NCI-H2029 (cell line): ENCODE measurements around the gene PARD6G.
"Not testable (repeated sequence)": the region's sequence is repeated elsewhere in the genome, so short reads cannot be mapped to it uniquely, and the experiment has no call there.

Experiments used
- DNase-seq: peaks from one replicate; lab custom pipeline; 2025; lab: John Stamatoyannopoulos, UW

Gene PARD6G

GRCh38 chr18:80247393-80247841 is at the start of gene PARD6G:
Gene PARD6G, minus strand, starts transcription at chr18:80247514. Its CDS starts 166 bp downstream, at chr18:80247348.
- peak; percentile 14 for DNase-seq

GRCh38 chr18:80262241-80263033 is 15.1 kb upstream of the PARD6G start:
- not testable (repeated sequence) for DNase-seq

- DNase-seq = no peak
These were observed 12.3 kb upstream of the PARD6G start for GRCh38 chr18:80259610-80260009.

GRCh38 chr18:80258640-80259039 is 11.3 kb upstream of the PARD6G start:
- no peak for DNase-seq

DNA sequence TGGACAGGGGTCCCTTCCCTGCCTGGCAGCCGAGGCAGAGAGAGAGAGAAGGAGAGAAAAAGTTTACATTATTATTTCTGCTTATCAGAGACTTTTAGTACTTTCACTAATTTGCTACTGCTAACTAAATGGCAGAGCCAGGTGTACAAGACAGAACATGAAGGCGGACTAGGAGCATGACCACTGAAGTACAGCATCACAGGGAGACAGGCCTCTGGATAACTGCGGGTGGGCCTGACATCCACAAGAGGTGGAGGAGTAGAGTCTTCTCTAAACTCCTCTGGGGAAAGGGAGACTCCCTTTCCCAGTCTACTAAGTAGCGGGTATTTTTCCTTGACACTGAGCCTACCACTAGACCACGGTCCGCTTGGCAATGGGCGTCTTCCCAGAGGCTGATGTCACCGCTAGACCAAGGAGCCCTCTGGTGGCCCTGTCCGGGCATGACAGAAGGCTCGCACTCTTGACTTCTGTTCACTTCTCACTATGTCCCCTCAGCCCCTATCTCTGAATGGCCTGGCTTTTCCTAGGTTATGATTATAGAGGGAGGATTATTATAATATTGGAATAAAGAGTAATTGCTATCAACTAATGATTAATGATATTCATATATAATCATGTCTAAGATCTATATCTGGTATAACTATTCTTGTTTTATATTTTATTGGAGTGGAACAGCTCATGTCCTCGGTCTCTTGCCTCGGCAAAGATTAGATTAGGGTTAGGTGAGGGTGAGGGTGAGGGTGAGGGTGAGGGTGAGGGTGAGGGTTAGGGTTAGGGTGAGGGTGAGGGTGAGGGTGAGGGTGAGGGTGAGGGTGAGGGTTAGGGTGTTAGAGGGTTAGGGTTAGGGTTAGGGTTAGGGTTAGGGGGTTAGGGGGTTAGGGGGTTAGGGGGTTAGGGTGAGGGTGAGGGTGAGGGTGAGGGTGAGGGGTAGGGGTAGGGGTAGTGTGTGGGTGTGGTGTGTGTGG is 10.5 kb upstream of the PARD6G start:
- not testable (repeated sequence) for DNase-seq

- DNase-seq = no peak
These were observed 7.7 kb upstream of the PARD6G start for GRCh38 chr18:80254971-80255500.

- DNase-seq = no peak
These were observed 6.7 kb upstream of the PARD6G start for GRCh38 chr18:80253871-80254492.

- no peak for DNase-seq
These were observed 5.9 kb upstream of the PARD6G start for GRCh38 chr18:80253236-80253635.

GRCh38 chr18:80252136-80252535 is 4.8 kb upstream of the PARD6G start:
- no peak for DNase-seq

- no peak for DNase-seq
These were observed 4.4 kb upstream of the PARD6G start for GRCh38 chr18:80251700-80252099.

DNA sequence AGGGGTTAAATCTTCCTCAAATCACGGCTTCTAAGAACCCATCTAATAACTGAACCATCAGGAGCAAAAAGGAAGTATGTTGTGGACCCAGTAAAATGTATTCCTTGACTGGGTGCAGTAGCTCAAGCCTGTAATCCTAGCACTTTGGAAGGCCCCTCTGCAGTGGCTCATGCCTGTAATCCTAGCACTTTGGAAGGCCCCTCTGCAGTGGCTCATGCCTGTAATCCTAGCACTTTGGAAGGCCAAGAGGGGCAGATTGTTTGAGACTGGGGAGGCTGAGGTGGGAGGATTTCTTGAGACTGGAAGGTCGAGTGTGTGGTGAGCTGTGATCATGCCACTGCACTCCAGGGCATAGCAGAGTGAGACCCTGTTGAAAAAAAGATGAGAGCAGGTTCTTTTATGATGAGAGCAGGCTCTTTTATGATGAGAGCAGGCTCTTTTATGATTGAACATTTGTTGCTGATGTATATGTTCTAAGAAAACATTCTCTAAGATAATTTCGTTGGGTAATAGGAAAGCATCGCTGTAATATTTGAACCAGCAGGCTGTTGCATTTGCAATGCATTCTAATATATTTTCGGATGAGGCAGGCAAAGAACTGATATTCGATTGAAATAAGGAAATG is 3.5 kb upstream of the PARD6G start:
- no peak for DNase-seq

- DNase-seq = peak; percentile 3
These were observed 2.1 kb upstream of the PARD6G start for GRCh38 chr18:80249217-80250093.

DNA sequence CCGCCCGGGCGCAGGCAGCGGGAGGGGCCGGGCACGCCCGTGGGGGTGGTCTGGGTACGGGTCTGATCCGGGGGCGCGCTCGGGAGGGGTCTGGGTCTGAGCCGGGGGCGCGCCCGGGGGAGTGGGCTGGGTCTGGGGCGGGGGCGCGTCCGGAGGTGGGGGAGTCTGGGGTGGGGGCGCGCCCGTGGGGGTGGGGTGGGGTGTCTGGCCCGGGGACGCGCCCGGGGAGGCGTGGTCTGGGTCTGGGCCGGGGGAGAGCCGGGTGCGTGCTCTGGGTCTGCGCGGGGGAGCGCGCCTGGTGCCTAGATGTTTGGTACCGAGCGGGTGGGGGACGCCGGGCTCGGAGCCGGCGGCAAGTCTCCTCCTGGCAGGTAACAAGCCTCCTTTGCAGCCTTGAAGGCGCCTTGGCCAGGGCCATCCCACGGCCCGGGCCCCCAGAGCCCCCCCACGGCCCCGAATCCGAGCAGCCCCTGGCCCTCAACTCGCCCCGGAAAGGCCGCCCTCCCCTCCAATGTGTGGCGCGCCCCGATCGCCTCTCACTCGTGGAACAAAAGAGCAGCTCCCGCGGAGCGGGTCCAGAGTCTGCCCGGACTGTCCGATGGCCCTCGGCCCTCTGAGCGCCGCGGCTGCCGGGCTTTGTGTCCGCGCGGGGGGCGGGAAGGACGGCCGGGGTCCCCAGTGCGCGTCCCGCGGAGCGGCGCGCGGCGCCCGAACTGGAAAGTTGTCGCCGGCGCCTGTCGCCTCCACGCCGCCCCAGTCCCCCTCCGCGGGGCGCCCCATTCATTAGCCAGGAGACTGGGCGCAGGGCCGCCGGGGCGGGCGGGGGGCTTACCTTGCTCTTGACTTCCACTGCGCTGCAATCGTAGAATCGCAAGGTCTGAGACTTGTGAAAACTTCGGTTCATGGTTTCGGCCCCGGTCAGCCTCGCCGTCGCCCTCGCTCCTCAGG is 595 bp downstream of the PARD6G start:
- no peak for DNase-seq

- no peak for DNase-seq
These were observed 1.4 kb downstream of the PARD6G start for GRCh38 chr18:80245781-80246444.

DNA sequence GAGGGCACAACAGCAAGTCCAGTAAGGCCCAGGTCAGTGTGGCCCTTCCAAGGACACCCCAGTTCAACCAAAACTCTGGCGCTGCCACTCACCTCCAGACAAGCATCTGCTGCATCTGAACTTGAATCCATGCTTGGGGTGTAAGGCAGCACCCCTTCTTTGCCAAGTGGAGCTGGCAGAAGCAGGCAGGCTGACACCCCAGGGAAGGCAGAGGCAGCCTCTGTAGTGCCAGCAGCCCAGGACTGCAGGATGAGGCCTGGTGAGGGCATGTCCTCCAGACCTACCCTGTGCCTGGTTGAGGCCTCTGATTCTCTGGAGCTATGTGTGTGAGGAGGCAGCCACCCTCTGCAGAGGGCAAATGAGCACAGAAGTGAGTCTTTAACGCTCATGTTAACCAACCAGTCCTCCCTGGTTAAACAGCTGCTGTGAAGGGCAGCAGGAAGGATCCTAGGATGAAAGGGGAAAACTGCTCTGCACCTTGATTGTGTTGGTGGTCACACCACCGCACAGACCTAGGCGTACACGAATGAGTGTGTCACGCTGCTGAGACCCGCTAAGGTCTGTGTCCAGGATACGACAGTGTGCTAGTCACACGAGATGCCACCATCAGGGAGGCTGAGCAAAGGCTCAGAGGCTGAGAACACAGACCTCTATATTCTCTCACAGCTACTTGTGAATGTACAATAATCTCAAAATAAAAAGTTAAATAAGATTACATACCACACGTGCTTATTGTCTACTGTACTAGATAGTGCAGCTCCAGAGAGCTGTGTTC is 2.2 kb downstream of the PARD6G start:
- no peak for DNase-seq

DNA sequence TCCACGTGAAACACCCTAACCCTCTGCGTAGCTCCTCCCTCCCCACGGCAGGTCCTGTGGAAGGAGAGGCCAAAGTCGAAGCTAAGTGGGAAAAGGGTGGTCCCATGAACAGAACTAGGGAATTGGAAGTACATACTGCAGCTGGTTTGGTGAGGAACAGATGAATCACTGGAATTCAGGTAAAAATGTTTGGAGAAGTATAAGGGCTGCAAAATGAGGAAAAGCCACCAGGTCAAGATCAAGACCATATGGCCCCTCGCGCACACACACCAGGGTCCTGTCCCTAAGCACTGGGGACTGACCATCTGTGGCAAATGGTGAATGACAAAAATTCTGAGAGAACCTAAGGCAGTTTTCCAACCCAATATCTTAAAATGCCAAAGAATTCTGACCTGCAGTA is 3.1 kb downstream of the PARD6G start:
- no peak for DNase-seq

DNA sequence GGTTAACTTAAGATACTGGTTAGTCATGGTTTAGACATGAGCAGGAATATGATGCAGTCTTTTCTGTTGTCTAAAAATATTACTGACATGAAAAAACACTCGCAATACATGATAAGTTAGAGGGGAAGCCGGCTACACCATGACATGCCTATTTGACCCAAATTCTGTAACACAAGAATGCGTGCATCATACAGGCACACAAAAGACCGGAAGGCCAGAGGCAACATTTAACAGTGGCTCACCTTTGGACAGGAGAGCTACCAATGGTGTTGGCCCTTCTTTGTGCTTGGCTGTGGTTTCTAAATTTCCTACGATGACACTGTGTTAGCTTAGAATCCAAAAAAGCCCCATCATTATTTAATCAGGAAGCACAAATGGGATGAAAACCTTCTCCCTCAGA is 4.1 kb downstream of the PARD6G start:
- no peak for DNase-seq
